NCI-H82 treated with DMSO at 0.1 percent for 48 hours (cell line): ENCODE results near the gene GPN1.
A peak's percentile ranks its signal among the peaks of the same experiment; 100 is the strongest.
"Not testable (repeated sequence)": the region's sequence is repeated elsewhere in the genome, so short reads cannot be mapped to it uniquely, and the experiment has no call there.

ENCODE experiments used
- DNase-seq: peaks from one replicate; lab custom pipeline; 2025; ENCODE audit not compliant: unreplicated experiment; lab: John Stamatoyannopoulos, UW

The GPN1 gene

GRCh38 chr2:27667446-27667845 is 38.6 kb downstream of the GPN1 start:
- DNase-seq: no peak

GRCh38 chr2:27671235-27671634 is 42.4 kb downstream of the GPN1 start:
- no peak for DNase-seq

GRCh38 chr2:27672723-27673486 is 44.1 kb downstream of the GPN1 start:
- no peak for DNase-seq

GRCh38 chr2:27680571-27680970 is 51.7 kb downstream of the GPN1 start:
- DNase-seq: no peak

GRCh38 chr2:27681841-27682240 is 53.0 kb downstream of the GPN1 start:
- DNase-seq: no peak

- not testable (repeated sequence) for DNase-seq
Measured at GRCh38 chr2:27682334-27682771, 53.5 kb downstream of the GPN1 start.

- peak; percentile 91 for DNase-seq
Measured at GRCh38 chr2:27683390-27684071, 54.7 kb downstream of the GPN1 start.

- DNase-seq: not testable (repeated sequence)
Measured at GRCh38 chr2:27685006-27685405, 56.2 kb downstream of the GPN1 start.

- DNase-seq: no peak
Measured at GRCh38 chr2:27685577-27685976, 56.7 kb downstream of the GPN1 start.

- DNase-seq: no peak
Measured at GRCh38 chr2:27687232-27687631, 58.4 kb downstream of the GPN1 start.

- no peak for DNase-seq
Measured at GRCh38 chr2:27689424-27689823, 60.6 kb downstream of the GPN1 start.

- DNase-seq: no peak
Measured at GRCh38 chr2:27690052-27690451, 61.2 kb downstream of the GPN1 start.

- no peak for DNase-seq
Measured at GRCh38 chr2:27697660-27698059, 68.8 kb downstream of the GPN1 start.
